ENCODE results near the gene FAM13C.

GRCh38 chr10:59301067-59301754 lies 61.1 kb downstream of the FAM13C start:
- TF ChIP-seq CTCF (IDR thresholded peaks at IDR 0.05), result no peak
- TF ChIP-seq EP300 (IDR thresholded peaks at IDR 0.05), result no peak

All from esophagus muscularis mucosa (tissue), 3 donors.